Measurements from ENCODE around the gene PDAP1. TPM values are rescaled to one million over a fixed set of nuclear protein-coding genes. Genes with fewer than 3 reads are reported as not detected.

Gene PDAP1
- total RNA-seq, 1 donor from 2014 or later = 91.2 TPM

DNA sequence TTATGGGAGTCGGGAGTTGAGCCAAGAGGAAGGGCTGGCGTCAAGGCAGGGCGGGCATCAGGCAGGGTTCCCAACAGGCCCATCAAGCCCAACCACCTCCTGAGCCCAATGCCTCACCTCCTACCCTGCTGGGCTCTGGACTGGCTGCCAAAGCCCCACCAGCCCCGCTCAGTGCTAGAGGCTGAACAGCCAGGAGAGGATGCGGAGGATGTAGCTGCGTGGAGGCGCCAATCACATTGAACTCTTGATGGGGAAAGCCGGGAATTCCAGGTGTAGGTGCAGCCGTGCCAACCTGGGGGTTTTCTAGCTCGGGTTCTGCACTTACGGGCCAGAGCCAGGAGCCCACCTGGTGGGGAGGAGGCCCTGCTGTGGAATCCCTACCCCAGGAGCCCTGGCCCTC is 44.7 kb upstream of the PDAP1 start:
- Mint-ChIP-seq H3K9me3 (ENCODE audit: low read depth) (no peaks in the 10 kb centered on the region), H3K36me3 (ENCODE audit: low read depth) (peaks cover 15% of the 10 kb centered on the region), H3K27me3 (ENCODE audit: low read depth) (no peaks in the 10 kb centered on the region), H3K27ac (ENCODE audit: unreplicated experiment) (no peak overlapping the region), H3K4me1 (ENCODE audit: low read depth) (no peaks in the 10 kb centered on the region), H3K4me3 (ENCODE audit: unreplicated experiment) (no peak overlapping the region)
- DNase-seq (ENCODE audit: low spot score) = no peak
- TF ChIP-seq, protein P1, sequence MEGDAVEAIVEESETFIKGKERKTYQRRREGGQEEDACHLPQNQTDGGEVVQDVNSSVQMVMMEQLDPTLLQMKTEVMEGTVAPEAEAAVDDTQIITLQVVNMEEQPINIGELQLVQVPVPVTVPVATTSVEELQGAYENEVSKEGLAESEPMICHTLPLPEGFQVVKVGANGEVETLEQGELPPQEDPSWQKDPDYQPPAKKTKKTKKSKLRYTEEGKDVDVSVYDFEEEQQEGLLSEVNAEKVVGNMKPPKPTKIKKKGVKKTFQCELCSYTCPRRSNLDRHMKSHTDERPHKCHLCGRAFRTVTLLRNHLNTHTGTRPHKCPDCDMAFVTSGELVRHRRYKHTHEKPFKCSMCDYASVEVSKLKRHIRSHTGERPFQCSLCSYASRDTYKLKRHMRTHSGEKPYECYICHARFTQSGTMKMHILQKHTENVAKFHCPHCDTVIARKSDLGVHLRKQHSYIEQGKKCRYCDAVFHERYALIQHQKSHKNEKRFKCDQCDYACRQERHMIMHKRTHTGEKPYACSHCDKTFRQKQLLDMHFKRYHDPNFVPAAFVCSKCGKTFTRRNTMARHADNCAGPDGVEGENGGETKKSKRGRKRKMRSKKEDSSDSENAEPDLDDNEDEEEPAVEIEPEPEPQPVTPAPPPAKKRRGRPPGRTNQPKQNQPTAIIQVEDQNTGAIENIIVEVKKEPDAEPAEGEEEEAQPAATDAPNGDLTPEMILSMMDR (IDR thresholded peaks at IDR 0.05) = no peak

DNA sequence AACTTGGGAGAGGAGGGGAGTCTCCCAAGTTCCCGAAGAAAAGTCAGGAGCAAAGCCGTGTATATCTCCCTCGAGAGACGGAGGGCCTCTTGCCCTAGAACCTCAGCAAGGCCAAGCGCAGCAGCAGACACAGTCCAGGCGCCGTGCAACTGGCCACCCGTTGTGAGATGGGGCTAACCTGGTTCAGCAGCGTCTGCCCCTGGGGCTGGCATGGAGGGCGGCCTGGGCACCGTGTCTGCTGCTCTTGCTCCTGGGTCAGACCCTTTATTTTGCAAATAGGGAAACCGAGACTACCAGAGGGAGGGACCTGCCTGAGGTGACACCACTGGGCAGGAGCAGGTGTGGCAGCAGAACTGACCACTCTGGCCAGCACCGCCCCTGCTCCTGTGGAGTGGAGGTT is 44.1 kb upstream of the PDAP1 start:
- DNase-seq (ENCODE audit: low spot score) = no peak
- peaks cover 19% of the 10 kb centered on the region for H3K36me3 Mint-ChIP-seq (ENCODE audit: low read depth)
- H3K4me3 Mint-ChIP-seq (ENCODE audit: unreplicated experiment) = no peak overlapping the region
- H3K4me1 Mint-ChIP-seq (ENCODE audit: low read depth) = no peaks in the 10 kb centered on the region
- no peak overlapping the region for H3K27ac Mint-ChIP-seq (ENCODE audit: unreplicated experiment)
- TF ChIP-seq, protein P1 (IDR thresholded peaks at IDR 0.05) = no peak
- no peaks in the 10 kb centered on the region for H3K27me3 Mint-ChIP-seq (ENCODE audit: low read depth)
- no peaks in the 10 kb centered on the region for H3K9me3 Mint-ChIP-seq (ENCODE audit: low read depth)

DNA sequence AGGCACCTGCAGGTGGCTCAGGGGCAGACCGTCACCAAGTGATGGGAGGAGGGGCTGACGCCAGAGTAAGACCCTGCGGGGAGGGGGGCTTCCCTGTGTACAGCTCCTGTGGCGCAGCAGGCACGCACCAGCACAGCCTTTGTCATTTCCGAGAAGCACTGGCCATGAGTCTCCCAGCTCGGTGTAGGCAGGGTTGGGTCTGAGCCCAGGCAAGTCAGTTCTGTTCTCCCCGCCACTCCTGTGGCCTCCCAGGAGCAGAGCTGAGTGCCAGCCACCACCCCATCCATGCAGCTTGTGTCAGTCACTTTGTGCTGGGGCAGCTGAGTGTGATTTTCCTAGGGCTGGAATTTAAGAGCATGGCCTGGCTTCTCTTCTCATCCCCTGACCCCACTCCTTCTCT is 43.5 kb upstream of the PDAP1 start:
- DNase-seq (ENCODE audit: low spot score) = no peak
- no peak overlapping the region for H3K4me3 Mint-ChIP-seq (ENCODE audit: unreplicated experiment)
- H3K27me3 Mint-ChIP-seq (ENCODE audit: low read depth) = no peaks in the 10 kb centered on the region
- no peaks in the 10 kb centered on the region for H3K4me1 Mint-ChIP-seq (ENCODE audit: low read depth)
- TF ChIP-seq, protein P1 (IDR thresholded peaks at IDR 0.05) = no peak
- H3K36me3 Mint-ChIP-seq (ENCODE audit: low read depth) = peaks cover 17% of the 10 kb centered on the region
- H3K27ac Mint-ChIP-seq (ENCODE audit: unreplicated experiment) = no peak overlapping the region
- H3K9me3 Mint-ChIP-seq (ENCODE audit: low read depth) = no peaks in the 10 kb centered on the region

DNA sequence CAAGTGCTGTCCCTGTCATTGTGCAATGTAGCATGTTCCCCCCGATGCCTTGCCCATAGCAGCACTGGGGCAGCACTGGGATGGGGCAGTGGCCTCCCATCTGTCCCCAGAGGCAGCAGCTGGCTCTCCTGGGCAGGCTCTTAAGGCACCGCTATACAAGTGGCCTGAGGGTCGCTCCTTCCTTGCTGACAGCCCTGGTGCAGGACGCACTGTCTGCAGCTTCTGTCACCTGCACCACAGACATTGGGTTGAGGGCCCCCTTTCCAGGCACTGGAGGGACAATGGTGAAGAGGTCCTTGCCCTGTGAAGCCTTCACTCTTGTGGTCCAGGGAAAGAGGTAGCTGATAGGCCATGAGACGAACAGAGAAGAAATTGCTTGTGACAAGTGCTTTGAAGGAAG is 40.9 kb upstream of the PDAP1 start:
- Mint-ChIP-seq H3K9me3 (ENCODE audit: low read depth) (no peaks in the 10 kb centered on the region), H3K4me1 (ENCODE audit: low read depth) (no peaks in the 10 kb centered on the region), H3K4me3 (ENCODE audit: unreplicated experiment) (no peak overlapping the region), H3K27ac (ENCODE audit: unreplicated experiment) (no peak overlapping the region), H3K27me3 (ENCODE audit: low read depth) (no peaks in the 10 kb centered on the region), H3K36me3 (ENCODE audit: low read depth) (peaks cover 27% of the 10 kb centered on the region)
- TF ChIP-seq, protein P1 (IDR thresholded peaks at IDR 0.05) = no peak
- DNase-seq (ENCODE audit: low spot score) = no peak

DNA sequence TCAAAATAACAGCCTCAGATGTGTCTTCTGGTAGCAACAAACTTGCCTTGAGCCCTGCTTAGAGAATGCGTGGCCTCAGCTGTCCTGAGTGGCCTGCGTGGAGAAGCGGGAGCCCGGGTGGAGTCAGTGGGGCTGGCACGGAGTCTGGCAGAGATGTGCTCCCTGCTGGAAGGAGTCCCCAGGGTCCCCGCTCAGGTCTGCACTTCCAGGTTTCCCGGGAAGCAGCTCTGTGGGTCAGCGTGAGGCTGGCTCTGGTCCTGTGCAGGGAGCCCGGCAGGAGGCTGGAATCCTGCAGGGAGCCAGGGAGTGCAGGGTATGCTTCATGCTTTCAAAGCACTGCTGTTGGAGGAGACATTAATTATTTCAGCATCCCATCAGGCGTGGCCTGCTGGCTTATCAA is 40.5 kb upstream of the PDAP1 start:
- H3K27me3 Mint-ChIP-seq (ENCODE audit: low read depth) = no peaks in the 10 kb centered on the region
- no peak for DNase-seq (ENCODE audit: low spot score)
- no peaks in the 10 kb centered on the region for H3K4me1 Mint-ChIP-seq (ENCODE audit: low read depth)
- H3K9me3 Mint-ChIP-seq (ENCODE audit: low read depth) = no peaks in the 10 kb centered on the region
- TF ChIP-seq, protein P1 (IDR thresholded peaks at IDR 0.05) = no peak
- no peak overlapping the region for H3K4me3 Mint-ChIP-seq (ENCODE audit: unreplicated experiment)
- peaks cover 24% of the 10 kb centered on the region for H3K36me3 Mint-ChIP-seq (ENCODE audit: low read depth)
- H3K27ac Mint-ChIP-seq (ENCODE audit: unreplicated experiment) = no peak overlapping the region
